RWPE1 (cell line): ENCODE data around the gene CNTN4.

Experiments used
- CTCF ChIA-PET: fragments of 350-600 bp; sonication (Branson Sonifier 250); formaldehyde crosslinking; extraction: SDS; loops from one replicate; lab custom pipeline; 2021; lab: Yijun Ruan, JAX
- POLR2A ChIA-PET: fragments of 400-600 bp; formaldehyde crosslinking; extraction: SDS; loops from one replicate; lab custom pipeline; 2020; ENCODE audit warnings: antibody characterized with exemption; ENCODE audit not compliant: low non-redundant PET; lab: Yijun Ruan, JAX
- DNase-seq: peaks from one replicate; pipeline ENCODE4 v3.0.0; 2012; ENCODE audit warnings: low spot score
- H3K27ac ChIP-seq: fragments of 450-650 bp; 2 replicates; pipeline ENCODE4 v1.5.1; 2017
- CTCF ChIP-seq: fragments of 450-650 bp; conservative IDR thresholded peaks from 2 replicates; pipeline ENCODE4 v1.5.1; 2017; ENCODE audit warnings: low read depth, mild to moderate bottlenecking

Gene CNTN4

GRCh38 chr3:3085782-3086181, 987.1 kb downstream of the CNTN4 start:
- no peak for TF ChIP-seq CTCF
- ChIA-PET CTCF (no interaction called here), POLR2A (no interaction called here)
- no peak for DNase-seq
- no peak overlapping the region for H3K27ac ChIP-seq

- DNase-seq = no peak
- ChIA-PET POLR2A (no interaction called here), CTCF (no interaction called here)
- no peak overlapping the region for H3K27ac ChIP-seq
- no peak for TF ChIP-seq CTCF
Measured at GRCh38 chr3:3086239-3086638, 987.6 kb downstream of the CNTN4 start.

- no peak for TF ChIP-seq CTCF
- no peak for DNase-seq
- ChIA-PET CTCF (no interaction called here), POLR2A (no interaction called here)
- H3K27ac ChIP-seq = no peak overlapping the region
Measured at GRCh38 chr3:3087279-3087678, 988.6 kb downstream of the CNTN4 start.

- H3K27ac ChIP-seq = no peak overlapping the region
- TF ChIP-seq CTCF = no peak
- CTCF ChIA-PET = no interaction called here
- POLR2A ChIA-PET = no interaction called here
- no peak for DNase-seq
Measured at GRCh38 chr3:3087716-3088465, 989.2 kb downstream of the CNTN4 start.

- H3K27ac ChIP-seq = no peak overlapping the region
- POLR2A ChIA-PET = no interaction called here
- CTCF ChIA-PET = no interaction called here
- TF ChIP-seq CTCF = no peak
- no peak for DNase-seq
Measured at GRCh38 chr3:3089017-3089416, 990.4 kb downstream of the CNTN4 start.

GRCh38 chr3:3097958-3098357, 999.3 kb downstream of the CNTN4 start:
- POLR2A ChIA-PET = no interaction called here

More at GRCh38 chr3:3097958-3098357, 999.3 kb downstream of the CNTN4 start:
- DNase-seq = no peak
- no peak overlapping the region for H3K27ac ChIP-seq
- no peak for TF ChIP-seq CTCF
- CTCF ChIA-PET = no interaction called here
